ENCODE results near the gene GPR161. TPM values are rescaled to one million over a fixed set of nuclear protein-coding genes. Genes with fewer than 3 reads are reported as not detected.

The GPR161 gene
- total and polyA plus RNA-seq, 10 of the 15 experiments (the other 5 are each of a cell fraction or from before 2014, with no cell fraction given): 0.07 to 0.49 (median 0.34) TPM; not detected in 2

DNA sequence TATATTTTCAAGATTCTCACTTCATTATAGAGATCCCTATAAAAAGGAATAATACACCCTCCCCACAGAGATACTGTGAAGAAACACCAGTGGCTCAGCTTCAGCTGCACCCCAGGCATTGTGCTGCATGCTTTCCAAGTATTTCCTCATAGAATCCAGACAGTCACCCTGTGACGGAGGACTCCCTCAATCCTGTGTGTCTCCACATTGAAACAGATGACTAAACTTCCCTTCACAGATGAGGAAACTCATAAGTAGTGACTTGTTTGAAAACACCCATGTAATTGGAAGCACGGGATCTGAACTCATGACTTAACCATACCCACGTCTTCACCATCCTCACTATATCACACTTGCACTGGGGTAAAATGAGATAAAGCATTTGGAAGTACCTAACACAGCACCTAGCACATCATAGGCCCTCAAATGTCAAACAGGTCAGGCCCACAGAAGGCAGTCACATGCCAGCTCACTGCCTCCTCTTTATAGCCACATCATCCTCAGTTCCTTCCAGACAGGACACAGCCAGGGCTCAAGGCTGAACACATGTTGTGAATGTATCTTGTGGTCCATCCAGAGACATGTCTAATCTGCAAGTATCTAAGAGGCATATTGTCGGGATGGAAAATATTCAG, 55.2 kb downstream of the GPR161 start:
- WGBS (ENCODE audit: insufficient coverage, insufficient replicate concordance, low lambda C conversion rate, missing lambda C conversion rate): 54% methylated on average over 4 of the region's 4 CpGs
- Histone ChIP-seq H3K79me2 (ENCODE audit: control insufficient read depth, insufficient read depth, low read length) (no peaks in the 10 kb centered on the region), H3K27me3 (replicated peaks in 1 of 2; ENCODE audit: control insufficient read depth in 2 of 2, insufficient read depth in 2 of 2, low read length in 1 of 2) (no peaks in the 10 kb centered on the region), H3K36me3 (ENCODE audit: control insufficient read depth in 2 of 2, insufficient read depth in 2 of 2, low read length in 1 of 2) (peaks cover 0 to 8% of the 10 kb centered on the region in 2 experiments; a peak in 2 of 4 replicates), H3K4me1 (ENCODE audit: control insufficient read depth, insufficient read depth, low read length) (no peaks in the 10 kb centered on the region), H2AFZ (ENCODE audit: control insufficient read depth, low read depth, low read length) (no peak overlapping the region), H4K20me1 (ENCODE audit: control insufficient read depth, insufficient read depth) (no peaks in the 10 kb centered on the region), H3K27ac (ENCODE audit: control insufficient read depth, insufficient read depth) (no peak overlapping the region), H3K4me3 (no peak overlapping the region), H3K9me3 (replicated peaks; ENCODE audit: control insufficient read depth, insufficient read depth, low read length) (no peaks in the 10 kb centered on the region), H3K9ac (ENCODE audit: control insufficient read depth, insufficient read depth, low read length) (no peak overlapping the region), H3K4me2 (ENCODE audit: control insufficient read depth, insufficient read depth) (no peak overlapping the region)
- intact Hi-C loops (cut with micrococcal nuclease; ENCODE audit: unreplicated experiment): loop anchor here (1.0 to 10.0 kb wide), 4 partner anchors 146 to 364 kb away; partner anchors contain the start of gene SFT2D2
- in situ Hi-C loops (cut with MboI): no loop called here
- ATAC-seq (no peak), FAIRE-seq (no peak), DNase-seq (ENCODE audit: low read depth, low spot score) (no peak)
- POLR2A ChIA-PET: interaction anchor here (0.6 to 0.8 kb wide), 2 partner anchors 17 to 291 kb away, joined by 3 read pairs; no protein-coding TSS in a partner anchor
- SMC1A ChIA-PET (ENCODE audit: uncharacterized antibody, unreplicated experiment): interaction anchor here (0.7 to 2.2 kb wide), 28 partner anchors 10 to 481 kb away, joined by 3 to 13 read pairs (median 4); no protein-coding TSS in a partner anchor
- TF ChIP-seq CREM (IDR thresholded peaks at IDR 0.05; ENCODE audit: low read depth): no peak
- no peak for TF ChIP-seq KAT2A (conservative IDR thresholded peaks at IDR 0.05; ENCODE audit: control insufficient read depth, low read depth, low read length)
- TF ChIP-seq, protein P1, sequence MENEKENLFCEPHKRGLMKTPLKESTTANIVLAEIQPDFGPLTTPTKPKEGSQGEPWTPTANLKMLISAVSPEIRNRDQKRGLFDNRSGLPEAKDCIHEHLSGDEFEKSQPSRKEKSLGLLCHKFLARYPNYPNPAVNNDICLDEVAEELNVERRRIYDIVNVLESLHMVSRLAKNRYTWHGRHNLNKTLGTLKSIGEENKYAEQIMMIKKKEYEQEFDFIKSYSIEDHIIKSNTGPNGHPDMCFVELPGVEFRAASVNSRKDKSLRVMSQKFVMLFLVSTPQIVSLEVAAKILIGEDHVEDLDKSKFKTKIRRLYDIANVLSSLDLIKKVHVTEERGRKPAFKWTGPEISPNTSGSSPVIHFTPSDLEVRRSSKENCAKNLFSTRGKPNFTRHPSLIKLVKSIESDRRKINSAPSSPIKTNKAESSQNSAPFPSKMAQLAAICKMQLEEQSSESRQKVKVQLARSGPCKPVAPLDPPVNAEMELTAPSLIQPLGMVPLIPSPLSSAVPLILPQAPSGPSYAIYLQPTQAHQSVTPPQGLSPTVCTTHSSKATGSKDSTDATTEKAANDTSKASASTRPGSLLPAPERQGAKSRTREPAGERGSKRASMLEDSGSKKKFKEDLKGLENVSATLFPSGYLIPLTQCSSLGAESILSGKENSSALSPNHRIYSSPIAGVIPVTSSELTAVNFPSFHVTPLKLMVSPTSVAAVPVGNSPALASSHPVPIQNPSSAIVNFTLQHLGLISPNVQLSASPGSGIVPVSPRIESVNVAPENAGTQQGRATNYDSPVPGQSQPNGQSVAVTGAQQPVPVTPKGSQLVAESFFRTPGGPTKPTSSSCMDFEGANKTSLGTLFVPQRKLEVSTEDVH (IDR thresholded peaks at IDR 0.05; ENCODE audit: low read depth, partially characterized antibody): no peak
- no peak for TF ChIP-seq MTA3 (IDR thresholded peaks at IDR 0.05; ENCODE audit: borderline replicate concordance, low read length)
- no peak for TF ChIP-seq PAX5 (IDR thresholded peaks at IDR 0.05; ENCODE audit: borderline replicate concordance, low read depth, low read length)
- no peak for TF ChIP-seq SREBF2 (IDR thresholded peaks at IDR 0.05; ENCODE audit: low read length)
- no peak for TF ChIP-seq TCF12 (IDR thresholded peaks at IDR 0.05; ENCODE audit: low read depth, low read length)
- TF ChIP-seq NFIC (IDR thresholded peaks at IDR 0.05; ENCODE audit: low read depth, low read length): no peak
- no peak for TF ChIP-seq ZSCAN29 (IDR thresholded peaks at IDR 0.05)
- CTCF ChIA-PET: interaction anchor here (0.7 to 7.2 kb wide), 64 partner anchors 12 to 1267 kb away, joined by 3 to 95 read pairs (median 6); partner anchors contain the start of genes ADCY10, MPC2 and MPZL1
- no TSS peak for BruUV-seq (replicated peaks)
- RAD21 ChIA-PET (ENCODE audit: unreplicated experiment): interaction anchor here (0.9 to 4.1 kb wide), 20 partner anchors 9 to 487 kb away, joined by 3 to 18 read pairs (median 5); no protein-coding TSS in a partner anchor
